Stimulated activated CD8-positive, alpha-beta memory T cell treated with anti-CD3 and anti-CD28 coated beads, Interleukin-7, amount 100 ng/mL, for 24 hours (primary cell): Measurements from ENCODE around the gene DPM2.
A peak's percentile ranks its signal among the peaks of the same experiment; 100 is the strongest.

Experiments used
- DNase-seq: peaks from one replicate; pipeline ENCODE4 v3.0.0-alpha.2; 2020; ENCODE audit warnings: low read depth

DPM2 gene, protein sequence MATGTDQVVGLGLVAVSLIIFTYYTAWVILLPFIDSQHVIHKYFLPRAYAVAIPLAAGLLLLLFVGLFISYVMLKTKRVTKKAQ

GRCh38 chr9:127937388-127938297 lies at the start of gene DPM2:
TSS of gene DPM2 (minus strand) at chr9:127937854. CDS start at chr9:127937820, 34 bp downstream.
- DNase-seq = peak; percentile 64

GRCh38 chr9:127987103-127987614 lies 49.5 kb upstream of the DPM2 start:
- DNase-seq = no peak

DNA sequence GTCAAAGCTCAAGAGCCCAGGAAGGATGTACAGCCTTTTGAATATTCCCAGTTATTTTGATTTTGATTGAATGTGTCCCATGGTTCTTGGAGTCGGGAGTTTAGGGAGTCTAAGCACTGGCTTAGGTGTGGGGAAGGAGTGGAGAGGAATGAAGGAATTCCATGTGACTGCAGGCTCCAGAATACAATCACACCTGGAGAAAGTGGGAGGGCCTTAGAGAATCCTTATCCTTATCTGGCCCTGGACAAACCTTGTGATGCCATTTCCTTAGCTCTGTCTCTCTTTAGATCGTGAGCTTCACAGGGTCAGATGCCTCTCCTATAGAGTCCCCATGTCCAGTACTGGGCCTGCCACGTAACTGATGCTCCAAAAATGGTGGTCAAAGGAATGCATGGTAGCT lies 47.4 kb upstream of the DPM2 start:
- DNase-seq = no peak

- DNase-seq = no peak
Observed at GRCh38 chr9:127983847-127984289, 46.2 kb upstream of the DPM2 start.

GRCh38 chr9:127982912-127983311 lies 45.3 kb upstream of the DPM2 start:
- DNase-seq = no peak

GRCh38 chr9:127981559-127982121 lies 44.0 kb upstream of the DPM2 start:
- no peak for DNase-seq

DNA sequence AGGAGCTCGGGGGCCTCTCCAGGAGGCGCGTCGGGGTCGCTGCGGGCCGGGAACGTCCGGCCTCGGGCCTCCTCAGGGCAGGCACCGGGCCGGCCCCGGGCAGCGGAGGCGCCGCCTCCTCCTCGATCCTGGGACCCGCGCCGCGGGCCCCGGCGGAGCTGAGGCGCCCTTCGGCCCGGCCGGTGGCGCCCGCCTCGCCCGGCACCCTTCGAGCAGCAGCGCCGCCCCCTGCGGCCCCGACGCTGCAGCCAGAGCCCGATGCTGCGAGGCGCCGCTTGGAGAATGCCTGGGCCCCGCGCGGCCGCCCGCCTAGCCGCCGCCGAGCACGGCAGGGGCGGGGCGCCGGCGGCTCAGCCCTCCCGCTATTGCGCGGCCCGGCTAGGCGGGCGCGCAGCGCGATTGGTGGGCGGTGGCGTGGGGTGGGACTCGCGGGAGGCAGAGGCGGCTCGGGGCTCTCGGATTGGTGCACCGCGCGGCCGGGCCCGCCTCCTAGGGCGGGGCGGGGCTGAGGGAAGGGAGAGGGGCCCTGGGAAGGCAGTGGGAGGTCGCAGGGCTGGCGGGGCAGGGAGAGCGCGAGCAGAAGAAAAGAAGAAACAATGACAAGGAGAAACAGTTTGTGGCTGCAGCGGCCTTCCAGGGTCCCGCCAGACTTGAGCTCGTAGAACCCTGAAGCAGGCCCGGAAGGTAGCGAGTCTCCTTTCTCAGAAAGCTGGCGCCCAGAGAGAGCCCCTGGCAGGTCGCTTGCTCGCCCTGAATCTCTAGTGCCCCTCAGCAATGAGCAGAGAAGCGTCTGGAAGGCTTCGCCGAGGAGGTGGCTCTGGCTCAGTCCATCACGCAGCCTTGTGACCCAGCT lies 43.3 kb upstream of the DPM2 start, which contains the start of gene EEIG1:
Gene EEIG1, minus strand, starts transcription at position 284 of the 853 bp plus-strand sequence. CDS start 852 bp downstream, outside the sequence.
- peak; percentile 91 for DNase-seq

- DNase-seq = no peak
Observed at GRCh38 chr9:127980060-127980705, 42.5 kb upstream of the DPM2 start.

- DNase-seq = no peak
Observed at GRCh38 chr9:127979333-127980059, 41.8 kb upstream of the DPM2 start.

GRCh38 chr9:127979015-127979332 lies 41.3 kb upstream of the DPM2 start:
- DNase-seq = no peak

GRCh38 chr9:127977884-127978647 lies 40.4 kb upstream of the DPM2 start:
- DNase-seq = no peak

DNA sequence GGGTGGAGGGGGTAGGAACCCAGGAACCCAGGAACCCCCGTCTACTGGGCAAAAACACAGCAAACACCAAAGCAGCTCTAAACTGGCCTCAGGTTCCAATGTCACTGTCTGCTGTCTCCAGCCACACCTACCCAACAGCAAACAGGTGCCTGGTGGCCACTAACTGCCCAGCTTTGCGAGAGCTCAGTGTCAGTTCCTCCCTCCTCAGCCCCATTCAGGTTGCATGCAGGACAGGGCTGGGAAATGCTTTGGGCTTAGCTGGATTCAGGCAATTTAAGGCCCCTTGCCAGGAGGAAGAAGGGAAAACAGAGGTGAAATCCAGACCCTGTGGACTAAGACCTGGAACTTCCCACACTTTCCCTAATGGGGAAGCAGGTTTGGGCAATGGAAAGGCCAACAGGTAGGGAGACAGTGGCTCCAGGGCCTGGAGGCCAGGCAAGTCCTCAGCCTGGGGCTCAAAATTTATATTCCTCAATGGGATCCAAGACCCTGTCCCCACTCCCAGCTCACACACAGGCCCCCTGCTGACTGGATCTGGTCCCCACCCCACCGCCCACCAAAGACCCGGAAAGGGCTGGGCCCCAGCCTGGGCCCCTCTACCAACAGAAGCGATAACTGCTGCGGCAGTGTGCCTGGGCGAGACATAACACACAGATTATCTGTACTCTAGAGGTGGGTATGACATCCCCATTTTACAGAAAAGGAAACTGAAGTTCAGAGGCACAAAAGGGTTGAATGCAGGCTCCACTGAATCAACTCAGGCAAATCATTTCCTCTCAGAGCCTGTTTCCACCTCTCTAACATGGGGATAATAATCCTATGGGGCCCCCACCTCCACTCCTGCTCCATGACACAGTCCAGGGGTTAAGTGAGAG lies 39.6 kb upstream of the DPM2 start:
- DNase-seq = no peak

- DNase-seq = no peak
Observed at GRCh38 chr9:127976498-127976897, 38.8 kb upstream of the DPM2 start.

- no peak for DNase-seq
Observed at GRCh38 chr9:127975376-127976315, 38.0 kb upstream of the DPM2 start.

- no peak for DNase-seq
Observed at GRCh38 chr9:127974769-127975261, 37.2 kb upstream of the DPM2 start.

DNA sequence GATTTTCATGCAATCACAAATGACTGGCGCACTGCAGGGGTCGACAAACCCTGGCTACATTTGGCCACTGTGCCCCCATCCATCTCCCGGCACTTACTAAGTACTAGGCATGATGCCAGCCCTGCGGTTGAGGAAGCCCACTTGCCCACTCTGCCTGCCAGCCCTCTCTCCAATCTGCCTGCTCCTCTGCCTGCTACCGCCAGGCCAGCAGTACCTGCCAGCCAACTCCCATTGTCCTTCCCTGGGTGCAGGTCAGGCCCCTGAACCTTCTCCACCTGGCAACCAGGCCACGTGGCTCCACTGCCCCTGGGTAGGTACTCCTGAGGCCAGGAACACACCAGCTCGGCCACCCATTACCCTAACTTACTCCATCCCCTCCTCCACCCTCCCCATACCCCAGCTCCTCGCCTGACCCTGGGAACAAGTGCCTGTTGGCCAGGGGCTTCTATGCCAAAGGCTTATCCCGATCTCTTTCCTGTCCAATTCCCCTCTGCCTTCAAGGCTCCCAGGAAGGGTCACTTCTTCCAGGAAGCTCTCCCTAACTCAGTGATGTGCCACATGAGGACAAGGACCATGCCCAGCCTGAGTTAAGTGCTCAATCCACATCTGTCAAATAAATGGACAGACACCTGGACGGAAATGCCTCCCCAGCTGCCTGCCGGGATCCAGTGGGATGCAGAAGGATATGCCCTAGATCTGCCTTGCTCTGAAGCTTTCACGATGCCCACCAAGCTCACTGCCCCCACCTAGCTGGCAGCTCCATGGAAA lies 36.5 kb upstream of the DPM2 start:
- DNase-seq = no peak
